ENCODE data around the gene COL6A3.

The COL6A3 gene

GRCh38 chr2:237324837-237325236 lies 89.1 kb downstream of the COL6A3 start:
- Histone ChIP-seq H3F3A (ENCODE audit: low read depth) (no peaks in the 10 kb centered on the region), H3K27me3 (ENCODE audit: insufficient read depth, low read length, poor library complexity, severe bottlenecking) (no peaks in the 10 kb centered on the region), H3K4me1 (ENCODE audit: insufficient read depth, low read length, poor library complexity, severe bottlenecking) (no peaks in the 10 kb centered on the region), H4K20me1 (ENCODE audit: insufficient read depth, low read length, poor library complexity, severe bottlenecking) (no peaks in the 10 kb centered on the region), H3K79me2 (ENCODE audit: insufficient read depth, low read length) (no peaks in the 10 kb centered on the region), H3K36me3 (ENCODE audit: insufficient read depth, low read length) (no peaks in the 10 kb centered on the region), H3K9ac (ENCODE audit: low read depth, low read length, poor library complexity, severe bottlenecking) (no peak overlapping the region), H3K4me3 (ENCODE audit: low read length, poor library complexity, severe bottlenecking) (no peak overlapping the region), H3K9me2 (replicated peaks; ENCODE audit: low read depth, low read length) (no peaks in the 10 kb centered on the region), H3K4me2 (ENCODE audit: low read depth, low read length, poor library complexity, severe bottlenecking) (no peak overlapping the region), H2AFZ (ENCODE audit: low read length) (no peak overlapping the region), H3K9me3 (ENCODE audit: insufficient read depth, low read depth, low read length) (no peaks in the 10 kb centered on the region)
- no peak for TF ChIP-seq EZH2phosphoT487 (IDR thresholded peaks at IDR 0.05; ENCODE audit: borderline replicate concordance)
- no peak for TF ChIP-seq CTCF (conservative IDR thresholded peaks at IDR 0.05; ENCODE audit: low read length)

- Histone ChIP-seq H3K9me2 (replicated peaks; ENCODE audit: low read depth, low read length) (no peaks in the 10 kb centered on the region), H3K36me3 (ENCODE audit: insufficient read depth, low read length) (no peaks in the 10 kb centered on the region), H3K4me1 (ENCODE audit: insufficient read depth, low read length, poor library complexity, severe bottlenecking) (no peaks in the 10 kb centered on the region), H3K79me2 (ENCODE audit: insufficient read depth, low read length) (no peaks in the 10 kb centered on the region), H3K4me2 (ENCODE audit: low read depth, low read length, poor library complexity, severe bottlenecking) (no peak overlapping the region), H3K4me3 (ENCODE audit: low read length, poor library complexity, severe bottlenecking) (no peak overlapping the region), H3F3A (ENCODE audit: low read depth) (no peaks in the 10 kb centered on the region), H4K20me1 (ENCODE audit: insufficient read depth, low read length, poor library complexity, severe bottlenecking) (no peaks in the 10 kb centered on the region), H3K9me3 (ENCODE audit: insufficient read depth, low read depth, low read length) (no peaks in the 10 kb centered on the region), H3K9ac (ENCODE audit: low read depth, low read length, poor library complexity, severe bottlenecking) (no peak overlapping the region), H3K27me3 (ENCODE audit: insufficient read depth, low read length, poor library complexity, severe bottlenecking) (no peaks in the 10 kb centered on the region), H2AFZ (ENCODE audit: low read length) (no peak overlapping the region)
- TF ChIP-seq CTCF (conservative IDR thresholded peaks at IDR 0.05; ENCODE audit: low read length) (no peak), EZH2phosphoT487 (IDR thresholded peaks at IDR 0.05; ENCODE audit: borderline replicate concordance) (no peak)
These were observed 89.5 kb downstream of the COL6A3 start for GRCh38 chr2:237324405-237324831.

- no peak overlapping the region for H3K4me2 ChIP-seq (ENCODE audit: low read depth, low read length, poor library complexity, severe bottlenecking)
- H3K27me3 ChIP-seq (ENCODE audit: insufficient read depth, low read length, poor library complexity, severe bottlenecking): no peaks in the 10 kb centered on the region
- H3K4me3 ChIP-seq (ENCODE audit: low read length, poor library complexity, severe bottlenecking): no peak overlapping the region
- TF ChIP-seq EZH2phosphoT487 (IDR thresholded peaks at IDR 0.05; ENCODE audit: borderline replicate concordance): no peak
- TF ChIP-seq CTCF (conservative IDR thresholded peaks at IDR 0.05; ENCODE audit: low read length): no peak
- H3K4me1 ChIP-seq (ENCODE audit: insufficient read depth, low read length, poor library complexity, severe bottlenecking): no peaks in the 10 kb centered on the region
- H4K20me1 ChIP-seq (ENCODE audit: insufficient read depth, low read length, poor library complexity, severe bottlenecking): no peaks in the 10 kb centered on the region
- H3K79me2 ChIP-seq (ENCODE audit: insufficient read depth, low read length): no peaks in the 10 kb centered on the region
- no peaks in the 10 kb centered on the region for H3K36me3 ChIP-seq (ENCODE audit: insufficient read depth, low read length)
- H3K9me3 ChIP-seq (ENCODE audit: insufficient read depth, low read depth, low read length): no peaks in the 10 kb centered on the region
- H3F3A ChIP-seq (ENCODE audit: low read depth): no peaks in the 10 kb centered on the region
- H3K9ac ChIP-seq (ENCODE audit: low read depth, low read length, poor library complexity, severe bottlenecking): no peak overlapping the region
- H2AFZ ChIP-seq (ENCODE audit: low read length): no peak overlapping the region
- H3K9me2 ChIP-seq (replicated peaks; ENCODE audit: low read depth, low read length): no peaks in the 10 kb centered on the region
These were observed 90.3 kb downstream of the COL6A3 start for GRCh38 chr2:237323656-237324055.

Measured in Loucy (cell line).